Measurements from ENCODE around the gene SLC51B.
"Not testable (repeated sequence)": the region's sequence is repeated elsewhere in the genome, so short reads cannot be mapped to it uniquely, and the experiment has no call there.

The SLC51B gene

DNA sequence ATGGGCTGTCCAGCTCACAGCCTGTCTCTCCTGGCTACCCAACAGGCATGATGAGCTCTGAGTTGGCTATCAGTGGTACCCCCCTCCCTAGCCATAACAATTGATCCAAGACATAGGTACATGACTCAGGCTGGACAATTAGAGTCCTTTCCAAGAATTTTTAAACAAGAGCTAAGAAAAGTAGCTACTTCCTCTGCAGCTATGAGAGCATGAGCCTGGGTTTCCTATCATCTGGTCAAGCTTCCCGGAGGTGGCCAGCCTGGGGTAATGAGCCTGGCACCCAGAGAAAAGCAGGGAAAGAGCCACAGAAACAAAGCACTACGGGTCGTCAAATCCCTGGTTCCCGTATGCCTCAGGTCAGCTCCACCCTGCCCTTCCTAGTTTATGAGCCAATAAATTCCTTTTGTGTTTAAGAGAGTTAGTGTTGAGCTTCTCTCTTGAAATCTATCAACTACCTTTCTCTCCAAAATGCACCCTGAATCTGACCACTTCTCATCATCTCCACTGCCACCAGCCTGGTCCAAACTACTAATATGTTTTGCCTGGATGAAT, 2.3 kb upstream of the SLC51B start:
- DNase-seq, result no peak

DNA sequence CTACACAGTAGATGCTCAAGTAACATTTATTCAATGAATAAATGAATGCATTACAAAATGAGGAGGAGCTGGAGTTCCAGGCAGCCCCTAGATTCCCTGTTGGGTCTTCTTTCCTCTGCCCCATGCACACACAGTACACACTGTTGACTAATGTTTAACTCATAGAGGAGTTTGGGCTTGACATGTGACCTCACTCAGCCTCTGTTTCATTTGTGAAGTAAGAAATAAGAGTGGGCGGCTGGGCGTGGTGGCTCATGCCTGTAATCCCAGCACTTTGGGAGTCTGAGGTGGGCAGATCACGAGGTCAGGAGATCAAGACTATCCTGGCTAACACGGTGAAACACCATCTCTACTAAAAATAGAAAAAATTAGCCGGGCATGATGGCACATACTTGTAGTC, 969 bp upstream of the SLC51B start:
- not testable (repeated sequence) for DNase-seq

DNA sequence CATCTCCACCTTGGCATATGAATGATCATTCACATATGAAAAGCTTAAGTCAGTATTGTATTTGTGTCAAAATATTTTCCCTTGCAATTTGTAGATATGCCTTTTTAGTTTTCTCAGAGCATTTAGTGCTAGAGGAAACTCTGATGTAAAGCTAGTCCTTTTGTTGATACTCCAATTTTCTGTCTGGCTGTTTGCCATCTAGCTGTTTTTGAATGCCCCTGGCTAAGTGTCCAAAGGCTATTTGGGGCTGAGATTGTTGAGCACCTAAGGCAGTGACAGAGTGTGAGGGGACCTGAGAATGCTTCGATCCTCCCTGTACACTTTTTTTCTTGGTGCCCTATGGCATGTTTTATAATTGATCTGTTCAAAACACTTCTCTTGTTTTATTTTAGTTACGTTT, 3.1 kb downstream of the SLC51B start:
- peak in 2 of 3 experiments; percentile 10 to 58 for DNase-seq

DNA sequence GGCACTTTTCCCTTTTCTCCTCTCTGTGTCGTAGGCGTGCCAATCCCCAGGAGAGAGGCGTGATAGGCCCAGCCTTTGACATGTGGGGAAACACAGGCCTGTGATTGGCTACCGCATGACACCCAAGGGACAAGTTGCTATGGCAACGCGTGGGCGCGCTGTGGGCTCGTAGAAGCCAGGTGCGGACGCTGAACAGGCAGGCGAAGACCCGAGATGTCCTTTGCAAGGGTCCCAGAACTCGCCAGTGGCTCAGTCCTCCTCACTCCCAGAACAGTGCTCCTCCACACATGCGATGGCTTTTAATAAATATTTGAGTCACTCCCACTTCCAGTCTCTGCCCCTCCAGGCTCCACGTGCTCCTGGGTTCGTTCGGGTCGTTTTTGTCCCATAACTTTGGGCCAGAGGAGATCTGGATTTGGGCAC, 4.2 kb downstream of the SLC51B start:
- peak; percentile 93 to 100 (median 97) for DNase-seq

DNA sequence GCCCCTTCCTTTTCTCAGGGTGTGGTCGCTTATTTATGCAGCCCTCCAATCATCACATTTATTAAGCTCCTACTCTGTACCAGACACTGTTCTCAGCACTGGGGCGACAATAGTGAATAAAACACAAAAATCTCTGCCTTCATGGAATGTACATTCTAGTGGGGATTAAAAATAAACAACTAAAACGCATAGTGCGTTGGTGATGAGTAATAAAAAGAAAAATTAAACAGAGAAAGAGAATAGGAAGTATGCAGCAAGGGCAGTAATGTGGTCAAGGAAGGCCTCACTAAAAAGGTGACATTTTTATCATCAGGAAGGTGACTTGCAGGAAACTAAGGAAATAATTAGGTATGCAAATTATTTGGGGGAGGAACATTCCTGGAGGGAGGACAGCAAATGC, 5.1 kb downstream of the SLC51B start:
- no peak for DNase-seq

DNA sequence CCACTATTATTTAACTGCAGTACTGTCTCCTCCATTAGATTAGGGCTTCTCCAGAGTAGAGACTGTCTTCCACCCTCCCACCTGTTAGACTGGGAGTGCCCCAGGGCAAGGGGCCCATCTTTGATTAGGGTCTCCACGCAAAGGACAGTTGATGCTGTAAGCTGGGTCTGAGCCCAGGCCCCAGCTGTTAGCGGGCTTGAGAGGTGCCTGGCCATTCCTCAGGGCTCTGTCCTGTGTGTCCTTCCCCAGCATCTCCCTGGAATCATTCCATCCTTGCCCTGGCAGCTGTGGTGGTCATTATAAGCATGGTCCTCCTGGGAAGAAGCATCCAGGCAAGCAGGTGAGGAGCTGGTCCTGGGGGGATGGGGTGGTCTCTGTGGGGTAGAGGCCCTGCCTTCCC, 6.1 kb downstream of the SLC51B start:
- no peak for DNase-seq

DNA sequence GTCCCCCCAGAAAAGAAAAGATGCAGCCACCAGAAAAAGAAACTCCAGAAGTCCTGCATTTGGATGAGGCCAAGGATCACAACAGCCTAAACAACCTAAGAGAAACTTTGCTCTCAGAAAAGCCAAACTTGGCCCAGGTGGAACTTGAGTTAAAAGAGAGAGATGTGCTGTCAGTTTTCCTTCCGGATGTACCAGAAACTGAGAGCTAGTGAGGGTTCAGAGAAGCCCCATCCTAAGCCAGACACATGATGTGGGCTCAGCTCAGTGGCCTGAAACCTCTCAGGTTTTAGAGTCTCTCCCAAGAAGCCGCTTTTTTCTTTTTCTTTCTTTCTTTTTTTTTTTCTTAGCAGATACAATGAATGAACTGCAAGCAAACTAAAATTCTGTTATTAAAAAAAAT, 7.8 kb downstream of the SLC51B start:
- DNase-seq, result no peak

DNA sequence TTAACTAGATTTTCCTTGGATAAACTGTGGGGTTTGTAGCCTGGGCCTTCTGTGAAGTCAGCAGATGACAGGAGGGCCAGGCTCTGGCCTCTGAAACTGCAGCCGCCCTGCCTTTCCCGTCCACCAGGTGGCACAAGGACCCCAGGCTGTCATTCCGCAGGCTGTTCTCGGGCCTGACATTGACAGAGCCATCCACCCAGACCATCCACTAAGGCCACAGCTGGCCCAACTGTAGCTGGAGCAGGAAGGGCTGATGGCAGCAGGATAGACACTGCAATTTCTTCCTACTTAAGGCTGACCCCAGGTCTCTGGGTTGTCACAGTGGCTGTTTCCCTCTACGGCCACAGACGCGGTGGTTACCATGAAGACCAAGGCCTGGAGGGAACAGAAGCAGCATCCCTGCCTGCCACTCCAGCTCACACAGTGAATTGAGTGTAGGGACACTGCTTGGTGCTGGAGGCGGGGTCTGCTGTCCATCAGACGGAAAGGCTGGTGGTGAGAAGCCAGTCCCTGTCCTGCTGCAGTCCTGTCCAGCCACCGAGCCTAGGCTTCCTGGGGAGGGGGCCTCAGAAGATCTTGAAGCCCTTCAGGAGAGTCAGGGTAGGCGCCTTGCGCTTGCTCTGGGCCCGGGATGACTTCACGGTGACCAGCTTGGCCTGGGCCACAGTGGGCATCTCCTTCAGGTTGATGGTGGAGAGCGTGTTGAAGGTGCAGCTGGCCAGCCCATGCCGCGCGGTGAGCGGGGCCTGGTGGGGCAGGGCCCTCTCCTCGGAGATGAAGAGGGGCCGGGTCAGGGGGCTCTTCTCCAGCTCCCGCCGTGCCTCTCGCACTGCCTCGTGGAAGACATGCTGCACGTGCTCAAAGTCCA, 9.4 kb downstream of the SLC51B start:
- DNase-seq, result peak; percentile 43 to 72 (median 43)

DNA sequence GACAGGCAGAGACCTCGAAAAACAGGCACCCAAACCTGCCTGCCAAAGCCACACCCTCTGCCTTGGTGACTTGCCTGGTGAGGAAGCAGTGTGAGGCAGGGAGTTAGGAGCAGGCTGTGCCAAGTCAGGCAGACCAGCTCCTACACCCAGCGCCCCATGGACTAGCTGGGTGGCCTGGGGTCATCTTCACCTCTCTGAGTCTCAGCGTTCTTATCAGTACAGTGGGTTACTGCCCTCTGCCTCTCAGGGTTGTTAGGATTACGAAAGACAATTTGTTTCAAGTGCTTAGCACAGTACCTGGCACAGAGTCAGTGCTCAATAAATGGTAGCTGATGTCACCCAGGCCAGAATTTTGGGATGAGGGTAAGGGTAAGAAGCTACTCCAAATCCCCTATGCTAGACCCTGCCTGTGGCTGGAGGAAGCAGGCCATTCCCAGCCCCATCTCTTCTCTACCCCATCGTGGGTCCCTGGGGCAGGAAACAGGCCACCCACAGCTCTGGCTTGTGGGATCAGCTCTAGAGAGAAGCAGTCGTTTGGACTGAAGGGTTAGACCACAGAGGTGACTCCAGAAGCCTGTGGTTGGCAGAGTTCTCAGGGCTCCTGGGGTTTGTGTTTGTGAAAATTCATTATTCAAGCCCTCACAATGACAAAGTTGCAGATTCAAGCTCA, 10.1 kb downstream of the SLC51B start:
- DNase-seq, result no peak

DNA sequence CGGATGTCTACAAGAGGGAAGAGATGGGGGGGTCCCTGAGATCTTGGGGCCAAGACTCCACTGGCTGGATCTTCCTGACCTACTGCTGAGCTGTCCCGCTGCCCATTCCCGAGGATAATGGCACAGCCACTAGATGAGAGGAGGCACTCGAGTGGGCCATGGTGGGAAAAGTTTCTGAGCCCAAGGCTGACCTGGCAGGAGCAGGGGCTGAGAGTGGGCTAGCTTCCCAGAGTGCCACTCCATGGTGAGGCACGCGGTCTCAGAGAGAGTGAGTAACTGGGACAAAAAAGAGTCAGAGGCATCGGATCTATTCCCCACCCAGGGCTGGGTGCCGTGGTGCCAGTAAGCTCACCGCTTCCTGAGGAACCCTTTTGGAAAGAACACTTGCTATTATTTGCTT, 10.9 kb downstream of the SLC51B start:
- DNase-seq, result no peak

DNA sequence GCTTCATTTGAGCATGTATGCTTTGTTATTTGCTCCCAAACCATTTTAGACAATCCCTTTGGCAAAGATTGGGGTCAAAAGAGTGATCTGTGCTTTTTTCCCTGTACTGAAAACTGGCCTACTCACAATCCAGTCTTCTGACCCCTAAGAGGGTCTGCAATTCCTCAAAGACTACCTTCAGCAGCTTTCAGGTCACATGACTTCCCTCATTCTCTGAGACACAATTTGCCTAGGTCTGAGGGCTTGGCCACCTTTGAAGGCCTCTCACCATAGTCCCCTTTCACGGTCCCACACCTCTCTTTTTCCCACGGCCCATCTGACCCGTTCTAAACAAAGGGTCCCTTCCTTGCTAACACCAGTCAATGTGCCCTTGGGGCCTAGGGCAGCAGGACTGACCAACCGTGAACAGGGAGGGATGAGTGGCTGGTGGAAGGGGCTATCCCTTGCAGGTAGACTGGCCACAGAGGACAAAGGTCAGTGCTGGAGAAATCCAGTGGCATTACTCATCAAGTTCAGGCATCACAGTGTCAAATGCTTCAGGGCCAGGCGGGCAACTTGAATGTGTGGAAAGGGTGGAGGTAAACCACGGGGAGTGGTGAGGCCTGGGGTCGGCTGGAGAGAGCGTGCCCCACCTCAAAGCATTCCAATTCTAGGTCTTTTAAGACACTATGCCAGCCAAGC, 11.8 kb downstream of the SLC51B start:
- DNase-seq, result no peak

DNA sequence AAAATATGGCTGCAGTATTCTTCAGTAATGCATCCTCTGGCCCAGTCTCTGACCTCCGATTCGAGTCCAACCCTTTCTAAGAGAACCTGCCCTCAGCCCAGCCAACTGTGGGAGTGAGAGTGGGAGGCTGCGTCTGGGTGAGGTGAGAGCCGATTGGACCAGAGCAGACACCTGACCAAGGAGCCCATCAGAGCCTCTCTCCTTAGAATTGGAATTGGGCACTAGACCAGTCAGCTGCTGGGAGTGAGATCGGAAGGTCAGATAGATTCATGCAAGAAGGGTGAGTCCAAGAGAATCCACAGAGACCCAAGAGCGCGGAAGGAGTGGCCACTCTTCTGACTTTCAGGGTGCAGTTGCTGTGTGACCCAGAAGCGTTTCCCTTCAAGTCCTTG, 12.4 kb downstream of the SLC51B start:
- no peak for DNase-seq

DNA sequence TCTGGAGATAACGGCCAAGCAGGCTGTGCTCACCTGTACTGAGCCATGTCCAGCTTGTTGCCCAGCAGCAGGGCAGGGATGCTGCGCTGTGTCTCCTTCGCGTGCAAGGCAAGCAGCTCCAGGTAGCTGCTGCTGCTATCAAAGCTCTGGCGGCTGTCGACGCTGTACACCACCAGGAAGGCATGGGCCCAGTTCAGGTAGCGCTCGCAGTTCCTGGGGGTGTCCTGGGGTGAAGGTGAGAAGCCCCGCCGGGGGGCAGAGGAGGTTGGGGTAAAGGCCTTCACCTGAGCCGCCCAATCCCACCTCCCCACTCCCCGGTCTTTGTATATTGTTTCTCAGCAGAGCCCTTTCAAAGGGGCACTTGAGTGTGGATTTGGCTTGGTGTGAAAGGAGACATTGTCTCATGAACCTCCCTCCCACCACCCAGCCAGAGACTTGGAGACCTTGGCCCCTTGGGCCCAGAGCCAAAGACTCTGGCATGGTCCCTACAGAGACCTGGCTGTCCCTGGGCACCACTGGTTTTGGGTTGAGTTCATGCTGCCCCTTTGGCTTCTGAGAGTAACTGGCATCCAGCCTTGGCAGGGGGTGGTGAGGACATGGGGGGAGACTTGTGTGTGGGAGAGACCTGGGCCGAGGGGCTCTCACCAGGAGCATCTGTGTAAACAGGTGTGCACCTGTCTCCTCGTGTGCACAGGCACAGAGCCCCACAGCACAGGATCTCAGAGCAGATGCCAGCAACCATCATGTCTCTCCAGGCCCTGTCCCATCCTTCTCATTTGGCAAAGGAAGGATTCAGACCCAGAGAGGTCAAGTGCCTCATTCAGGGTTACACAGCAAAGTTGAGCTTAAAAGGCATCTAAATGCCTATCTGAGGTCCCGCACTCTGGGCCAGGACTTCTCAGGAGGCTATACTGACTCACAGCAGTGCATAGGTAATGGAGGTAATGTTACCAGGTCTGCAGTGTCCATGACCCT, 13.5 kb downstream of the SLC51B start:
- no peak for DNase-seq

DNA sequence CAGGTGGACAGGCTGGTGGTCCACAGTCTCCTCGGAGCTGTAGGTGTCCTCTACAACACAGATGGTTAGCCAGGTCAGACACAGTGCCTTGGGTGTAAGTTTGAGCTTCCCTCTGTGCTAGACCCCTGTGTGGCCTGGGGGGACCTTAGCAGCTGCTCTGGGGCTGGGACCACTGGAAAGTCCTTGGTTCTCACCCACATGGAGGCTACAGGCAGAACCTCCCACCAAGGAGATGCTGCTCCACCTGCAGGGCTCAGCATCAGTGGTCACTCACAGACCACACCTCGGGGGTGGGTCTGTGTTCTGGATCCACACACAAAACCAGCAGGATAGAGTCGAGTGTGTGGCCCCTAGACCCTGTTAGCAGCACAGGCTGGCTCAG, 14.2 kb downstream of the SLC51B start:
- no peak for DNase-seq

DNA sequence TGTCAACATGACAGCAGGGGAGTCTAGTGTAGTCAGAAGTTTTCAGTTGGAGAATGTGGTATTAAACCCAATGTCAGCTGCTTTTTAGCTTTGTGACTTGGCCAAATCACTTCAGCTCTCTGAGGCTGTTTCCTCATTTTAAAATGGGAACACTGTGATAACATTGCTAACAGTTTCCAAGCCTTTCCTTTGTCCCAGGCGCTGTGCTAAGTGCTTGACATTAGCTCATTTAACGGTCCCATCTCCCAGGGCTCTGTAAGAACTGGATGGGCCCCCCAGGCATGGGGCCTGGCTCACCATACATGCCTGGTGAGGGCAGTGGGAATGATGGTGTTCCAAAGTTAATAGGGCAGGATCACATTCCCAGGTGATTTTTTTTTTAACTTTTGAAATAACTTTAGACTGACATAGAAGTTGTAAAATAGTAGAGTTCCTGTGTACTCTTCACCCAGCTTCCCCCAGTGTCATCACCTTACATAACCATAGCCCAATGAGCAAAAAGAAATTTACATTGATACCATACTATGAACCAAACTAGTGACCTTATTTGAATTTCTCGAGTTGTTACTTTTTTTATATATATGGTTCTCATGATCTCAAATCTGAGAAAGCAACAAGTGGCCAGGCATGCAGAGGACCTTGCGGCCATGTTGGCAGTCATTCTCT, 14.9 kb downstream of the SLC51B start:
- DNase-seq, result no peak

DNA sequence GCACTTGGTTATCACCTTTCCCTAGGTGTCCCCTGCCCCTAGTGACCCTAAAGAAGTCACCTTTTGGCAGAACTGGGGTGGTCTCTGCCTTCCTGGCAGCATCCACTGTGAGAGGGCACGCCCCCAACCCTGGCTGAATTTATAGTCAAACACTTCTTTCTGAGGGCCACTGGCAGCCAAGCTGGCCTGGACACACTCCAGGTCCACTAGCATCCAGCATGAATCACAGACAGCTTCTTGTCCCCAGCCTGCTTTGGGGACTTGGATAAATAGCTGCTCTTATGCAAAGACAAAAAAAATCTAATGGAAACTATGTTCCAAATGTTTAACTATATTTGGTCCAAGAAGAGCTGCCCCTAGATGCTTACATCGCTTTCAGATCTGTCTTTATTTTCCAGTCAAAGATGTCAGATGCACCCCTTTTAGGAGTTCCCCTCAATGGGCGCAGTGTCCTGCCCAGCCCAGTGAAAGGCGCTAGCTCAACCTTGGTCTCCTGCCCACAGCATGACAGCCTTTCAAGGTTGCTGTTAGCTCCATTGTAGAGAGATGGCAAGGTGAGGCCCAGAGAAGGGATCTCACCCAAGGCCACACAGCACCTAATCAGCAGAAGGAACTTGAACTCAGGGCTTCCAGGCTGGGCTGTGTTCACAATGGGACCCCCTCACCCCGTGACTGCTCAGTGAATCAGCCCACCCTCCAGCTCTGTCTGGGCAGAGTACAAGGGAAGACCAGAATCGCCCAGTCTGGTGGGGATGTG, 15.6 kb downstream of the SLC51B start:
- no peak for DNase-seq

DNA sequence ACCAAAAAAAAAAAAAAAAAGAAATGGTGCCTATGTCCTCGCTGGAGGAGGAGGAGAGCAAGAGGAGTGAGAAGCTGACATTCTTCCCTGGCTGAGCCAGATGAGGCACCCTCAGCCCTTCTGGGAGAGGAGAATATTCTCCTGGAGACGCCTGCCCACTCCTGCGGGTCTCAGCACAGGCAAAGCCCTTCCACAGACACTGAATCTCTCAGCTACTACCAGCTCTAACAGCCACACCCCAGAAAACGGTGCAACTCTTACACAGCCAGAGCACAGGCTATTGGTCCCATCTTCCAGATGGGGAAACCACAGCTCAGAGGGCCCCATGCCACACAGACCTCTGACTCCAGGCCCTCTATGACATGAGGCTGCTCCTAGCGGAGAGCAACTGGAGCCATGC, 16.9 kb downstream of the SLC51B start:
- DNase-seq, result no peak

DNA sequence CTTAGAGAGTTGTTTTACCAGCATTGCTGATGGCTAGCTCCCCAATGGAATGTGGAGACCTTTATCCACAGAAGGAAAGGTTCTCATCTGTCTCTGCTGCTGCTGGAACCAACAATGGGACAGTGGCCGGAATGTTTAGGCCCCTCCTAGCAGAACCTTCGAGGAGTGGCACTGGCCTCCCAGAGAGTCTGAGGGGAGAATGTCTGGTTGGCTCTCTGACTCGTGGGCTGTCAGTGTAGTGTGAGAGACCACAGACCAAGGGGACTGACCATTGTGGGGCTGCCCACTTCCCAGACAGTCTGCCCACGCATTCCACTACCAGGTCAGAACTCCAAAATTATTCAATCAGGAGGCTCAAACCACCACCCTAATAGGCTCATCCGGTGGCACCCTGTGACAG, 17.5 kb downstream of the SLC51B start:
- no peak for DNase-seq

DNA sequence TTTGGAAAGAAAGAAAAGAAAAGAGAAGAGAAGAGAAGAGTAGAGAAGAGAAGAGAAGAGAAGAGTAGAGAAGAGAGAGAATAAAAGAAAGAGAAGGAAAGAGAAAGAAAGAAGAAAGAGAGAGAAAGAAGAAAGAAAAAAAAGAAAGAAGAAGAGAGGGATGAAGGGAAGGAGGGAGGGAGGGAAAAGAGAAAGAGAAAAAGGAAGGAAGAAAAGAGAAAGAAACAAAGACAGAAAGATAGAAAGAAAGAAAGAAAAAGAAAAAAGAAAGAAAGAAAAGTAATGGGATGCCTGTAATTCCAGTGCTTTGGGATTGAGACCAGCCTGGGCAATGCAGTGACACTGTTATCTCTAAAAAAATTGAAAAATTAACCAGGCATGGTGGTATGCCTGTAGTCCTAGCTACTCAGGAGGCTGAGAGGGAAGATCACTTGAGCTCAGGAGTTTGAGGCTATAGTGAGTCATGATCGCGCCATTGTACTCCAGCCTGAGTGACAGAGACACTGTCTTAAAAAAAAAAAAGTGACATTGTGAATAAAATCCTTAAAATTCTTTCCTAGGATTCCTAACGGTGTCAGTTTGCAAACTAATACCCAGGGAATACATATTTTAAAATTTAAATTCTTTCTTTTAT, 20.9 kb downstream of the SLC51B start:
- DNase-seq, result no peak

DNA sequence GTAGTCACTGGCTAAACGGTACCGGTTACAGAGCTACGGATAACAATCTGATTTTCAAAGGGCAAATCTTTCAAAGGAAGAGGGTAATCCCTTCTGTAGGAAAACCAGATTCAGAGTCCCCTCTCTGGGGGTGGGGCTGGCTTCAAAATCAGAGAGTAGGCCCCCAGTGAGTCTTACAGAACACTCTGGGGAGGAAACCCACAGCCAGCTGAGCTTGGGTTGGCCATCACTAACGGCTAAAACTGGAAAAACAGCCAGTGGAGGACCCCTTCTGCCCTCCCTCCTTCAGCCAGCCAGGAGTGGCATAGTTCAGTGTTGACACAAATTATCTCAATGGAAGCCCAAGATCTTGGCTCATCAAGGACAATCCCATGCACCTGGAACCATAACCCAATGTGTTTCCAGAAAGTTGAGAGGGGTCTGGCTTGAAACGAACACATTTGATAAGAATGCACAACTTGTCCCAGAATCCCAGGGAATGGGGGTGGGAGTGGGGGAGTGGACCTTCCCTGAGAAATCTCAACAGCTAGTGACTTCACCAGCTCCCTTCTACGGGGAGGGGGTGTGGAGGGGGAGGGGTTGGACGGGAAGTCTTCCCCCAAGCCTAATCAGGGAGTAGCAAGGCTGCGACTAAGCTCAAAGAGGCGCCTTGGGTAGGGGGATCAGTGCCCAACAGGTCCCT, 21.6 kb downstream of the SLC51B start:
- no peak for DNase-seq

All from NCI-H1417 (cell line).